Measurements from ENCODE around the gene PDZD2. TPM values are rescaled to one million over a fixed set of nuclear protein-coding genes. Genes with fewer than 3 reads are reported as not detected.

Gene PDZD2
- total RNA-seq, 4 donors from 2014 or later: 107 to 195 (median 123) TPM

DNA sequence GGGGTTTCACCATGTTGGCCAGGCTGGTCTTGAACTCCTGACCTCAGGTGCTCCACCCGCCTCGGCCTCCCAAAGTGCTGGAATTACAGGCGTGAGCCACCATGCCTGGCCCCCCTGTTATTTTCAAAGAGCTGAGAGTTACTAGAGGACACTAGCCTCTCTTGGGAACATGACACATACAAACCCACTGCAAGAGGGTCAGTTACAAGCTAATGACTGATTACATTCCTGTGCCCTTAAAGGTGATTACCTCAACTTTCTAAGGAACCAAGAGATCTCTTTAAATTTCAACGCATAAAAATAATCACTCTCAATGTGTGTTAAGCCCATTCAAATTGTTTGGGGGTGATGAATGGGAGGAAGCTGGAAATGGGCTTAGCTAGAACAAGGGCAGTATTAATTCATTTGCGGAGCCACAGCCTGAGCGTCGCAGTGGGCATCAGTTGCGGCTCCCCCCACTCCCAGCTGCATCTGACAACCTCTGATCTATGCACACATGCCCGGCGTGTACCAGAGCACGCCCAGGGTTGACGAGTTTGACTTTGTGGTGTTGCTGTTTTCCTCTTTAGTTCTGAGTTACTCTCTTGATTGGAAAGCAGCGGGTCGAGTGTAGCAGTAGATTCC is 388.3 kb downstream of the PDZD2 start:
- no peak for TF ChIP-seq EP300 (IDR thresholded peaks at IDR 0.05)
- TF ChIP-seq POLR2AphosphoS5 (IDR thresholded peaks at IDR 0.05): no peak
- TF ChIP-seq, protein P1, sequence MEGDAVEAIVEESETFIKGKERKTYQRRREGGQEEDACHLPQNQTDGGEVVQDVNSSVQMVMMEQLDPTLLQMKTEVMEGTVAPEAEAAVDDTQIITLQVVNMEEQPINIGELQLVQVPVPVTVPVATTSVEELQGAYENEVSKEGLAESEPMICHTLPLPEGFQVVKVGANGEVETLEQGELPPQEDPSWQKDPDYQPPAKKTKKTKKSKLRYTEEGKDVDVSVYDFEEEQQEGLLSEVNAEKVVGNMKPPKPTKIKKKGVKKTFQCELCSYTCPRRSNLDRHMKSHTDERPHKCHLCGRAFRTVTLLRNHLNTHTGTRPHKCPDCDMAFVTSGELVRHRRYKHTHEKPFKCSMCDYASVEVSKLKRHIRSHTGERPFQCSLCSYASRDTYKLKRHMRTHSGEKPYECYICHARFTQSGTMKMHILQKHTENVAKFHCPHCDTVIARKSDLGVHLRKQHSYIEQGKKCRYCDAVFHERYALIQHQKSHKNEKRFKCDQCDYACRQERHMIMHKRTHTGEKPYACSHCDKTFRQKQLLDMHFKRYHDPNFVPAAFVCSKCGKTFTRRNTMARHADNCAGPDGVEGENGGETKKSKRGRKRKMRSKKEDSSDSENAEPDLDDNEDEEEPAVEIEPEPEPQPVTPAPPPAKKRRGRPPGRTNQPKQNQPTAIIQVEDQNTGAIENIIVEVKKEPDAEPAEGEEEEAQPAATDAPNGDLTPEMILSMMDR (IDR thresholded peaks at IDR 0.05): no peak
- TF ChIP-seq POLR2A (IDR thresholded peaks at IDR 0.05): no peak
- Histone ChIP-seq H3K27me3 (no peaks in the 10 kb centered on the region), H3K4me3 (peak overlapping the region; percentile 15), H3K4me1 (peaks cover 24% of the 10 kb centered on the region), H3K9me3 (no peaks in the 10 kb centered on the region), H3K36me3 (no peaks in the 10 kb centered on the region), H3K27ac (peak overlapping the region; percentile 55)
- WGBS: 51% methylated on average over 14 of the region's 14 CpGs
- no peak for DNase-seq (ENCODE audit: low spot score in 2 of 2)

DNA sequence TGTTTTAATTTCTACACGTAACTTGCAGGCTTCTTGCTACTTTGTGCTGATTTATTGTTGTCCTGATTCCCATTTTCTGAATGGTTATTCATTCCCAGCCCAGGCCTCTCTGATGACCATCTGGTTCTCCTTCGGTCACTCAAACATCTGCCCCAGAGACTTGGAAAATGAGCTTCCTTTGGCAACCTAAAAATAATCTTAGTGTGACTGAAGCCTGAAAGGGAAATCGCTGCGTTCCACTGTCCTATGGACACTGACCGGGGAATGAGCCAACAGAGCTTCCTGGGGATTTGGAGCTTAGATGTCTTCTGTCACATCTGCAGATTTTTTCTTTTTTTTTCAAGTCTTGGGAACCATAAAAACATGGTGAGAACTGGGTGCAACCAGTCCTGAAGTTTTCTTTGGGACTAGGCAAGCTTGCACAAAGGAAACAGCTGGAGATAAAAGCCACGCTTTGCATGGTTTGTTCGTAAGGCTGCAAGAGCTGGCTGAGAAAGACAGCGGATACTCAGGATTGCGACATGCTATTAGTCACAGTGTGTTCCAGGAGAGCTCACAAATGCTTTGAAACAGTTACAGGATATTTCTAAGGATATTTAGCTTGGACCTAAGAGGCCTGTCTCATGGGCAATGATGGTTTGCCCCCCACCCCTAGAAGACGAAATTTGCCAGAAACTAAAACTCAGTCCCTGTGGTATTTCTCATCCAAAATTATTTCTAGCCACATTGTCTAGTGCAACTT is 389.0 kb downstream of the PDZD2 start:
- Histone ChIP-seq H3K9me3 (no peaks in the 10 kb centered on the region), H3K27me3 (no peaks in the 10 kb centered on the region), H3K4me1 (peaks cover 29% of the 10 kb centered on the region), H3K4me3 (peak overlapping the region; percentile 15), H3K27ac (peak overlapping the region; percentile 55), H3K36me3 (no peaks in the 10 kb centered on the region)
- TF ChIP-seq, protein P1 (IDR thresholded peaks at IDR 0.05): no peak
- TF ChIP-seq POLR2A (IDR thresholded peaks at IDR 0.05) (no peak), EP300 (IDR thresholded peaks at IDR 0.05) (no peak), POLR2AphosphoS5 (IDR thresholded peaks at IDR 0.05) (peak in 2 of 3 donors; percentile 87 to 94)
- 20% methylated on average over 10 of the region's 10 CpGs for WGBS
- DNase-seq (ENCODE audit: low spot score in 2 of 2): peak in 1 of 2 donors; percentile 73

DNA sequence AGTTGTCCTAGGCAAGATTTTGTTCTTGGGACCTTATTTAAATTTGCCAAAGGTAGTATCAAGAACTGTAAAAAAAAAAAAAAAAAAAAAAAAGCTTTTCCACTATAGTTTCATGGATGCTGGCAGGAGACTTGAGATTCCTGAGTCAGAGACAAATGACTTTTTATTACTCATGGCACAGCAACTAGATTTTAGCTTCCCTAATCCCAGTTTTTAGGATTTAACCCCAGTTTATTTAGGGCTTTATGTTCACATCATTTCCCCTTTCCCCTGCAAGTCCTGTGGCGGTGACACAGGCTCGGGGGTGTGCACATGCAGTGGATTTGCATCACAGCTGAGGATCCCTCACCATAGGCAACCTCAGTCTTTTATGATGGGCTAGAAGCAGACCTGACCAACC is 390.3 kb downstream of the PDZD2 start:
- 82% methylated on average over 2 of the region's 2 CpGs for WGBS
- no peak overlapping the region for H3K4me3 ChIP-seq
- no peak for TF ChIP-seq EP300 (IDR thresholded peaks at IDR 0.05)
- no peaks in the 10 kb centered on the region for H3K9me3 ChIP-seq
- no peak overlapping the region for H3K27ac ChIP-seq
- peaks cover 36% of the 10 kb centered on the region for H3K4me1 ChIP-seq
- no peaks in the 10 kb centered on the region for H3K27me3 ChIP-seq
- H3K36me3 ChIP-seq: no peaks in the 10 kb centered on the region
- DNase-seq (ENCODE audit: low spot score in 2 of 2): no peak

DNA sequence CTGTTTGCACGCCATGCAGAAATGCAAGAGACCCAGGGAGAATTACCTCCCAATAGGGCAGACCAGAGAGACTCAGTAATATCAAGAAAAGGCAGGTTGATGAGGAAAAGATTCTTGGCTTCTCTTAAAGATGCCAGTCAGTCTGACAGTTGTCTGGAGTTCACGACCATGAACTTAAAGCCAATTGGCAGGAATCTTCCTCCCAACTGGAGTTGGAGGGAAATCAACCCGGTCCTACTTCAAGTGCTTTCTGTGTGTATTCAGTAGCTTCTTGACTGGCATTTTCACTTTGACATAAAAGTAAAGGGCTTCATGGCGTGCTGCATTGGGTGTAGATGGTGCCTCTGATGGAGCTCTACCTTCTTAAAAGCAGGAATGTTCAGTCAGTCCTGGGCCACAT is 390.9 kb downstream of the PDZD2 start:
- H3K27me3 ChIP-seq: no peaks in the 10 kb centered on the region
- WGBS: 72% methylated on average over 4 of the region's 4 CpGs
- H3K36me3 ChIP-seq: no peaks in the 10 kb centered on the region
- no peak for TF ChIP-seq EP300 (IDR thresholded peaks at IDR 0.05)
- TF ChIP-seq, protein P1 (IDR thresholded peaks at IDR 0.05): no peak
- no peak for TF ChIP-seq POLR2A (IDR thresholded peaks at IDR 0.05)
- TF ChIP-seq POLR2AphosphoS5 (IDR thresholded peaks at IDR 0.05): no peak
- no peak overlapping the region for H3K27ac ChIP-seq
- peaks cover 36% of the 10 kb centered on the region for H3K4me1 ChIP-seq
- H3K4me3 ChIP-seq: no peak overlapping the region
- DNase-seq (ENCODE audit: low spot score in 2 of 2): no peak
- no peaks in the 10 kb centered on the region for H3K9me3 ChIP-seq

DNA sequence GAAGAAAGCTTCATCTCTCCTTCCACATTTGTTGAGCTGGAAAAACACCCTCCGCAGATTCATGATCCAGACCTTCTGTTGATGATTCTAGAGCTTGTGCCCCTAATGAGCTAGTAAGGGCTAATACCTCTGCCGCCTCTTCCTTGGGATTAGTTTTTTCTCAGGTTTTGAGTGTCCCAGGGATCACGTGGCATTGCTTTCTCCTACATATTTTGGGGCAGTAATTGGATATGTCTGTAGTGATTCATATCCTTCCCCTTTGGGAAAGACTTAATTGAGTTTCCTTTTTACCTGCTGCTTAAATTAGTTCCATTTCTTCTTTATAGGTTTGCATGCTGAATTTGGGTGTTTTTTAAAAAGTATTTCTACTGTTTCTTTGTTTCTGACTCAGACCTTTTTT is 391.3 kb downstream of the PDZD2 start:
- Histone ChIP-seq H3K36me3 (no peaks in the 10 kb centered on the region), H3K9me3 (no peaks in the 10 kb centered on the region), H3K27ac (no peak overlapping the region), H3K4me1 (peaks cover 36% of the 10 kb centered on the region), H3K4me3 (no peak overlapping the region), H3K27me3 (no peaks in the 10 kb centered on the region)
- 67% methylated on average over 3 of the region's 3 CpGs for WGBS
- TF ChIP-seq POLR2AphosphoS5 (IDR thresholded peaks at IDR 0.05) (no peak), EP300 (IDR thresholded peaks at IDR 0.05) (no peak), POLR2A (IDR thresholded peaks at IDR 0.05) (no peak)
- TF ChIP-seq, protein P1 (IDR thresholded peaks at IDR 0.05): no peak
- no peak for DNase-seq (ENCODE audit: low spot score in 2 of 2)

Measured in suprapubic skin (tissue), 4 donors.